Measurements from ENCODE around the gene AFMID.
A peak's percentile ranks its signal among the peaks of the same experiment; 100 is the strongest.

The AFMID gene

GRCh38 chr17:78144736-78145641 lies 42.2 kb upstream of the AFMID start:
- Histone ChIP-seq H3K4me3 (replicated peaks; ENCODE audit: low read depth, low read length) (no peak overlapping the region), H3K27me3 (replicated peaks; ENCODE audit: control insufficient read depth, insufficient read depth, low read length) (no peaks in the 10 kb centered on the region), H3K36me3 (ENCODE audit: control insufficient read depth, insufficient read depth, low read length) (peaks cover 8% of the 10 kb centered on the region; the same call in 1 of the 2 replicates)
- no peak for TF ChIP-seq CTCF (IDR thresholded peaks at IDR 0.05; ENCODE audit: insufficient read depth, low read length, poor library complexity, severe bottlenecking)
- peak; percentile 41 for DNase-seq (ENCODE audit: extremely low read depth, insufficient read length)

GRCh38 chr17:78146471-78146869 lies 40.7 kb upstream of the AFMID start:
- Histone ChIP-seq H3K36me3 (ENCODE audit: control insufficient read depth, insufficient read depth, low read length) (peaks cover 6% of the 10 kb centered on the region; the same call in 1 of the 2 replicates), H3K27me3 (replicated peaks; ENCODE audit: control insufficient read depth, insufficient read depth, low read length) (no peaks in the 10 kb centered on the region), H3K4me3 (replicated peaks; ENCODE audit: low read depth, low read length) (no peak overlapping the region)
- DNase-seq (ENCODE audit: extremely low read depth, insufficient read length) = no peak
- no peak for TF ChIP-seq CTCF (IDR thresholded peaks at IDR 0.05; ENCODE audit: insufficient read depth, low read length, poor library complexity, severe bottlenecking)

- Histone ChIP-seq H3K27me3 (replicated peaks; ENCODE audit: control insufficient read depth, insufficient read depth, low read length) (no peaks in the 10 kb centered on the region), H3K4me3 (replicated peaks; ENCODE audit: low read depth, low read length) (no peak overlapping the region), H3K36me3 (ENCODE audit: control insufficient read depth, insufficient read depth, low read length) (peaks cover 3% of the 10 kb centered on the region; the same call in 1 of the 2 replicates)
- no peak for TF ChIP-seq CTCF (IDR thresholded peaks at IDR 0.05; ENCODE audit: insufficient read depth, low read length, poor library complexity, severe bottlenecking)
- peak; percentile 42 for DNase-seq (ENCODE audit: extremely low read depth, insufficient read length)
These were observed 40.3 kb upstream of the AFMID start for GRCh38 chr17:78146881-78147280.

- Histone ChIP-seq H3K4me3 (replicated peaks; ENCODE audit: low read depth, low read length) (no peak overlapping the region), H3K27me3 (replicated peaks; ENCODE audit: control insufficient read depth, insufficient read depth, low read length) (no peaks in the 10 kb centered on the region), H3K36me3 (ENCODE audit: control insufficient read depth, insufficient read depth, low read length) (no peaks in the 10 kb centered on the region)
- no peak for TF ChIP-seq CTCF (IDR thresholded peaks at IDR 0.05; ENCODE audit: insufficient read depth, low read length, poor library complexity, severe bottlenecking)
- DNase-seq (ENCODE audit: extremely low read depth, insufficient read length) = peak; percentile 75
These were observed 39.7 kb upstream of the AFMID start for GRCh38 chr17:78147315-78147998.

GRCh38 chr17:78148286-78149016 lies 38.7 kb upstream of the AFMID start:
- no peaks in the 10 kb centered on the region for H3K27me3 ChIP-seq (replicated peaks; ENCODE audit: control insufficient read depth, insufficient read depth, low read length)
- no peaks in the 10 kb centered on the region for H3K36me3 ChIP-seq (ENCODE audit: control insufficient read depth, insufficient read depth, low read length)
- no peak for TF ChIP-seq CTCF (IDR thresholded peaks at IDR 0.05; ENCODE audit: insufficient read depth, low read length, poor library complexity, severe bottlenecking)
- no peak overlapping the region for H3K4me3 ChIP-seq (replicated peaks; ENCODE audit: low read depth, low read length)
- no peak for DNase-seq (ENCODE audit: extremely low read depth, insufficient read length)

Measured in GM06990 (cell line).